CD4-positive, alpha-beta T cell treated with Interferon alpha-2 for 1 hour (primary cell): Measurements from ENCODE around the gene PRDM1.
A peak's percentile ranks its signal among the peaks of the same experiment; 100 is the strongest.

ENCODE experiments used
- DNase-seq, 2 donors: peaks; one replicate each; pipeline ENCODE4 v3.0.0-alpha.2; 2020 to 2022

The PRDM1 gene

GRCh38 chr6:106098383-106099234, 12.5 kb downstream of the PRDM1 start:
- peak; percentile 85 to 90 for DNase-seq

- no peak for DNase-seq
Observed at GRCh38 chr6:106099235-106099537, 13.1 kb downstream of the PRDM1 start.

- peak in 1 of 2 donors; percentile 31 for DNase-seq
Observed at GRCh38 chr6:106100755-106101154, 14.6 kb downstream of the PRDM1 start.

- DNase-seq: peak in 1 of 2 donors; percentile 21
Observed at GRCh38 chr6:106101466-106101865, 15.3 kb downstream of the PRDM1 start.

- no peak for DNase-seq
Observed at GRCh38 chr6:106102034-106102433, 15.9 kb downstream of the PRDM1 start.

GRCh38 chr6:106102967-106103727, 17.0 kb downstream of the PRDM1 start:
- DNase-seq: no peak

GRCh38 chr6:106103728-106104109, 17.6 kb downstream of the PRDM1 start:
- peak; percentile 59 to 74 for DNase-seq

GRCh38 chr6:106104476-106104875, 18.3 kb downstream of the PRDM1 start:
- DNase-seq: no peak

- no peak for DNase-seq
Observed at GRCh38 chr6:106104941-106105340, 18.8 kb downstream of the PRDM1 start.

- no peak for DNase-seq
Observed at GRCh38 chr6:106105493-106105892, 19.4 kb downstream of the PRDM1 start.

- DNase-seq: no peak
Observed at GRCh38 chr6:106106276-106107042, 20.3 kb downstream of the PRDM1 start.

GRCh38 chr6:106107043-106107613, 21.0 kb downstream of the PRDM1 start:
- no peak for DNase-seq

GRCh38 chr6:106108129-106108528, 22.0 kb downstream of the PRDM1 start:
- no peak for DNase-seq

GRCh38 chr6:106109029-106109428, 22.9 kb downstream of the PRDM1 start:
- no peak for DNase-seq

- no peak for DNase-seq
Observed at GRCh38 chr6:106110164-106110826, 24.2 kb downstream of the PRDM1 start.

GRCh38 chr6:106112433-106112832, 26.3 kb downstream of the PRDM1 start:
- DNase-seq: no peak

- no peak for DNase-seq
Observed at GRCh38 chr6:106113256-106113959, 27.3 kb downstream of the PRDM1 start.

GRCh38 chr6:106114492-106114891, 28.4 kb downstream of the PRDM1 start:
- DNase-seq: peak; percentile 49 to 62

GRCh38 chr6:106115286-106115685, 29.1 kb downstream of the PRDM1 start:
- DNase-seq: no peak

GRCh38 chr6:106116125-106116832, 30.1 kb downstream of the PRDM1 start:
- no peak for DNase-seq

- peak; percentile 83 to 87 for DNase-seq
Observed at GRCh38 chr6:106117579-106117978, 31.4 kb downstream of the PRDM1 start.
